Measurements from ENCODE around the gene KIF12.

KIF12 gene

DNA sequence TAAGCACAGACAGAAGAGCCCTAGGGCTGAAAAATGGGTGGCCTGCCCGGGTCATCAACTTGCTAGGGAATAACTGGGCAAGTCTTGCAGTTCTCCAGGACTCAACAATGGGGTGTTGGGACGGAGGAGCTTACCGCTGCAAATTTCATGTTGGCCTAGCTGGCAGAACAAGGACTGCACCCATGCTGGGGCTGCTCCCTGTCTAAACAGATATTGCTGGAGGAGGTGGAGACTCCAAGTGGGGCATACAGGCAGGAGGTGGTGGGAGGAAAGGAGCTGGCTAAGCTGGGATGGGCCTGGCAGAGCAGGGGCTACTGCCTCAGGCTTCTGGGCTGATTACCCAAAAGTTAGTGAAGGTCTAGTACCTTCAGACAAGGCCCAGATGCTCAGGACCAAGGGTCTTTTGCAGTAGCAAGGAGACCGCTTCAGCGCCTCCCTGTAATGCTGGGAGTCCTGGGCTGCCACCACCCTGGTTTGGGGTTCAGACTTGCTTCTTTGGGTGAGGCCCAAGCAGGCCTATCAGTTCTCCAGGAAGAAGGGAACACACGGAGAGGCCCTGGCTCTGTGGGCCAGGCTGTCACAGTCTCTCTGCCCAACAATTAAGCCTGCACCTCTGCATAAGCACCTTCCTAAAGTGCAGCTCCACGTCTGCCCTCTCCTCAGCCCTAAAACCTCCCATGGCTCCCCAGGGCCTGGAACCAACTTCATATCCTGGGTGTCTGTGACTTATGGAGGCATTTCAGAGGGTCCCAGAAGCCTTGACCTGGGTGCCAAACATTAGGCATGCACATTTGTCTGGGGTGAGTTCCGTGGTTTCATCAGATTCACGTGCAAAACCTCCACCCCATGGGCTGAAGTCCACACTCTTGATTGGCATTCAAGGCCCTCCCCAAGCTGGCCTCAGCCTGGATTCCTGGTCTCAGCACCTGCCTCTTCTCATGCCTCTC, 24.2 kb upstream of the KIF12 start:
- no peak for DNase-seq

DNA sequence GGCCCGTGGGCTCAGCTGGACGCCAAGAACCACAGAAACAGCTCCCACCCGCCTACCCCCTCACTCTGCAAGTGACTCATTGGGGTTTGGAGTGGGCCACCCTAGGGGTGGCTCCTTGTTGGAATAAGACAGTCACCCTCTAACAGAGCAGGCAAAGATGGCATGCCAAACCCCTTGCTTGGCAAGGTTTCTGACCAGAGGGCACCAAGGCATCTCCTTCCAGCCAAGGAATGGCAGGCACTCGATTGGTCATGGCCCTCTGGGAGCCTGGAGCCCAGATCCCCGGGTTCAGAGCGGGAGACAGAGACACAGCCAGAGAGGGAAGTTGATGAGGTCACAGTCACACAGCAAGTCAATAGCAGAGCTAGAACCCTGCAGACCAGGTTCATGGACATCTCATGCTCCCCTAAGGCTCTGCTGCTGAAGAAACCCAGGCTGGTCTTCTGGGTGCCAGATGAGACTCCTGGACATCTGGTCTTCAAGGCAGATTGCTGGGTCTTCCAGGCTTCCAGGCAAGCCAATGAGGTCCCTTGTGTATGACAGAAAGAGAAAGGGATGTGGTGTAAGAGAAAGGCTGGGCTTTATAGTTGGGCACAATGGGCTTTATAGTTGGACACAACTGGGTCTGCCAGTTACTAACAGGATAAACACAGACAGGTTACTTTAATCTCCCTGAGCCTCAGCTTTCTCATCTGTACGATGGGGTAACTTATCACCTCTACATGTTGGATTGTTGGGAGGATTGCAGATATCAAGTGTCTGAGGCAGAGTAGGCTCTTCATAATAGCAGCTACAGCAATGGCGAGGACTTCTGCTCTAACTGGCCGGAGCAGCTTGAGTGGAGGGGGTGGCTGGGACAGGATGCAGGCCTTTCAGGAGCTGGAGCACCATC, 23.3 kb upstream of the KIF12 start:
- DNase-seq: no peak

DNA sequence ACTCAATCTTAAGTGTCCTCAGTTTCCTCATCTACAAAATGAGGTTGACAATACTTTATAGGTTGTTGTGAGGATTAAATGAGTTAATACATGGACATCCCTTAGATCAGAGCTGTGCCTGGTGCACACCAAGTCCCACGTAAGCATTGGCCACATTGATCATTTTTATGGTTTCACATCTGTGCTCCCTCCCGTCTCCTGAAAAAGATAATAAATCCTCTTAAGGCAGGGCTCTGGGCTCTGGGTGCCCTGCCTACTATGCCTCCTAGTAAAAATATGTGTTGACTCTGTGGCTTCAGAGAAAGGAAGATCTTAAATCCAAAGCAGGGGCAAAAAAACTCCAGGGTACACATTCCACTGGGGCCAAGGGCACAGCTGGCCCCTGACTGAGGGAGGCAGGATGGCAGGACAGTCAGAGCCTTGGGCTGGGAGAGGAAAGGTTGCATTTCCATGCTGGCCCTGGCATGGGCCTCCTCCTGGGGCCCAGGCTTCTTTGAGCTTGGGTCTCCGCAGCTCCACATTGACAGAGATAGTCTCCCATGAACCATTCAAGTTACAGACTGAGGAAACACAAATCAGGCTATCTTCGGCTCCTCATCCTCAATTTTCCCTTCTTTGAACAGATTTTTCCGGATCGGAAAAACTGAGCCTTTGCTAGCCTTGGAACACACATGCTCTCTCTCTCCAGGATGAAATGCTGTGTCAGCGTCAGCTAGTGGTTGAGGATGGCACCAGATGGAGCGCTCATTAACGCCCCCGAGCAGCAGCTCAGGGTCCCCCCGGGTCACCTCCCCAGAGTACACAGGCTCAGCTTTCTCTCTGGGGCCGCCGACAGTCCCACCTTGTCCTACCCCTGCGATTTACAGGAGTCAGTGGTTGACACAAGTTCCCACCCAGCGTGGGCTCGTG, 22.4 kb upstream of the KIF12 start:
- DNase-seq: no peak

DNA sequence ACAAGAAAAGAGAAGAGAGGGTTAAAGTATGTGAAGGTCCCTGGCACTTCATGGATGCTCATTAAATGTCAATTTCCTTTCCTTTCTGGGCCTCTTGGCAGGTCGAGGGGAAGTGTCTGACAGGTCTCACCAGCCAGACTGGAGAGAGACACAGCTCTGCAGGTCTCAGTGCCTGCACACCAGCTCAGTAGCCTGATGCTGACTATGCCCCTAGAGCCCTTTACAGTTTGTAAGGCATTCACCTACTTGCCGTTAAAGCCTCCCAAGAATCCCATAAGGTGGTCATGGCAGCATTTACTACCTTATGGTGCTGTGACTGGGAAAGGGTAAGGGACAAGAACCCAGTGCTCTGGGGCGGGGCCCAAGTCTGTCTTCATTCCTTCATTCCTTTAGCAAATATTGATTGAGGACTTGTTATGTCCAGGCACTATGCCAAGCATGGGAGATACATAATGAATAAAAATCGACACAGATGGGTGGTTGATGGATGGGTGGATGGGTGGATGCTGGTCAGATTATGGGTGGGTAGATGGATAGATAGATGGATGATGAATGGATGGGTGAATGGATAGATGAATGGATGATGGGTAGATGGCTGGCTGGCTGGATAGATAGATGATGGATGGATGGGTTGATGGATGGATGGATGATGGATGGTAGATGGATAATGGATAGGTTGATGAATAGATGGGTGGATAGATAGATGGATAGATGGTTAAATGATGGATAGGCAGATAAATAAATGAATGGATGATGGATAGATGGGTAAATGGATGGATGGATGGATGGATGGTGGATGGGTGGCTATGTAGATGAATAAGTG, 21.3 kb upstream of the KIF12 start:
- DNase-seq: no peak

DNA sequence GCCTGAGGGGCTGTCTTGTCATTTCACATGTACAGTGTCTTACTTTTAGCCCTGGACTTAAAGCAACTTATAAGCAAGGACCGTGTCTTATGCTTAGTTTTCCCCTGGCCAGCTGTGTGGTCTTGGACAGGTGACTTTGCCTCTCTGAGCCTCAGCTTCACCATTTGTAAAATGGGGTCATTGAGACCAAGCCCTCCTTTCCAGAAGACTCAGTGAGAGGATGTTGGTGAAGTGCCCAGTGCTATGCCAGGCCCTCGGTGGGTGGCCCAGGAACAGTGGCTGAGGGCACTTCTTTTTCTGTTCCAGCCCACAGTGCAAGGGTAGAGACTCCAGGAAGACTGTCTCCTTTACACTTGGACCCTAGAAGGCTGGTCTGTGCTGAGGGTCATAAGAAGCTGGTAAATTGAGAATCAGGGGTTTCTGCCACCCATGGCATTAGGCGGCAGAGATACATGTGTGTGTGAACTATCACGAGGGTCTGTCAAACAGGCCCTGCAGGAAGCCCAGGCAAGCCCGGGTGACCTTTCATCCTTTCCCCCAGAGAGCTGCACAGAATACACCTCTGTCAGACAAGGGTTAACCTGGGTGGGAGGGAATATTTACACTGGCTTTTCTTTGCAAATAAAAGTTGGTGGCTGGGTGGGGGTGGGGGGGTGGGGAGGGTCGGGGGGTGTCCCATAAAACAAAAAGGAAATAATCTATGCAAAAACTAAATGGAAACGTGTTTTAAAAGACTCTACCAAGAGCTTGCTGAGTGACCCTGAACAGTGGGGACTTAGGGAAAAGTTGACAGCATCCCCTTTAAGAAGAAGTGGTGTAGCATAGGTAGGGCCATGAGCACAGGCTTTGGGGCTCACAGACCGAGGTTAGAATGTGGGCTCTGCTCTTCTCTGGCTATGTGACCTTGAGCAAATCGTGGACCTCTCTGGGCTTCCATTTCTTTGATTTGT, 20.4 kb upstream of the KIF12 start:
- peak; percentile 6 for DNase-seq

DNA sequence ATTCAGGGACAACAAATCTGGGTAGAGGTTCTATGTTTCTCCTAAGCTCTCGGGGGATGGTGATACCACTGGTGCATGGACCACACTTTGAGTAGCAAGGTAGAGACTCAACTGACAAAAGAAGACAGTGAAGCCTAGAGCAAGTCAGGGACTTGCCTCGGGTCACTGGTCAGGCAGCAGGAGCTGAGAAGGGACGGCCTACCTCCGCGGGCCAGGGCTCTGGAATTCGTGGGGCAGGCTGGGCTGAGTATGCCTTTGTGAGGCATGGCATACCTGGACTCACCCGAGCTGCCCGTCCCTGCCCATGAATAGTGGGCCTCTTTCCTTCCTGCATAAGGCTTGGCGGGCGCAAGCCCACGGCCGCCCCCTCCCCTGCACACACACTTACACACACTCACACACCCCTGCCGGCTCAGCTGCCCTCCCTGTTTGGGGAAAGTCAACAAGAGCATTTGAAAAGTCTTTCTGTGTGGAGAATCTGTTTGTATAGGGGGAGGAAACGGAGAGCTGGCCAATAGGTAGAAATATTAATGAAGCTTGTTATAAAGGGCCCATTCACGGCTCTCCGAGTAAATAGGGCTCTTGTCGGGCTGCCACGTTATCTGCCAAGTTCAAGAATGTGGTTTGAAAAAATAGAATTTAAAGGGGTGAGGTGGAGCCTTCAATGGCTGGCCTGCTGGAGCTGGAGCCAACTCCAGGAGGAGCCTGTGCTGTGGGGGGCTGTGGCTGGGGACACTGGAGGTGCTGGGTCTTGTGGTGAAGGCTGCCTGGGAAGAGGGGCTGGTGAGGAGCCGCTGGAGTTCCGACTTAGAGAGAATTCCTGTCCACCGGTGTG, 19.1 kb upstream of the KIF12 start:
- peak; percentile 77 for DNase-seq

DNA sequence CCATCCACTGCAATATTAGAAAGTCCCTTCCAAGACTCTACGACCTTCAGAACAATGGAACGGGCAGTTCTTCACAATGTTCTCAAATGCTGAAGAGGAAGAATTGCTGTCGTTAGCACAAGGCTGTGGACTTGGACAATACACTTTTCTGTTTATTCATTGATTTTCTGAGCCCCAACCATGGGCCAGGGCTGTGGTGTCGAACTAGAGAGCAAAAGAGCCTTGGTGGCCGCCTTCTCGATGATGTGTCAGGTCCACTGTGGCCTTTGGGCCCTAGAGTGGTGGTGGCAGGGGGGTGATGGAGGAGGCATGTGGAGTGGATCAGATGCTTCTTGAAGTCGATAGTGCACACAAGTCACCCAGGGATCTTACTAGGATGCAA, 18.5 kb upstream of the KIF12 start:
- no peak for DNase-seq

DNA sequence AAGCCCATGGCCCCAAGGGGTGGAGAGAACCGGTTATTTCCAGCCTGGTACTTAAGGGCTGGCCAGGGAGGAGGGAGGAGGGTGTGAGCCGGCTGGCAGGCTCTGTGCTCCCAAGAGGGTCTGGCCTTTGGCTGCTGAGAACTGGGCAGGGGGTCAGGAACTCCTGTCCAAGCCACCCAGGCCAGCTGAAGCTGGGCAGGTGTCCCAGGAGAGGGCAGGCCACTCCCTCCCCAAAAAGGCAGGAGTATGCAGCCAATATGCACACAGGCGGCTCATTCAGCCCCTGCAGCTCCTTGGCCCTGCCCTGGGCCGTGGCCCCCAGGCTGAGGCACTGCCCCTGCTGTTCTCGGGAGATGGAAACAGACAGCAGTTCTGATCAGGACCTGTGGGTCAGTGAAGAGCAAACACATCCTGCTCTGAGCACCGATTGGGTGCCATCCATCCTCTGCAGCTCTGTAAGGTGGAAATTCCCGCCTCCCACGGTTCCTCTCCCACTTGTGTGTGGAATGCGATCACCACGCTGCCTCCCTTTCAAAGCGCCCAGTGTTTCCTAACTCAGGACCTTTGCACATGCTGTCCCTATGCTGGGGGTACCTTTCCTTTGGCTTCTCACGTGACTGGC, 17.1 kb upstream of the KIF12 start:
- DNase-seq: no peak

DNA sequence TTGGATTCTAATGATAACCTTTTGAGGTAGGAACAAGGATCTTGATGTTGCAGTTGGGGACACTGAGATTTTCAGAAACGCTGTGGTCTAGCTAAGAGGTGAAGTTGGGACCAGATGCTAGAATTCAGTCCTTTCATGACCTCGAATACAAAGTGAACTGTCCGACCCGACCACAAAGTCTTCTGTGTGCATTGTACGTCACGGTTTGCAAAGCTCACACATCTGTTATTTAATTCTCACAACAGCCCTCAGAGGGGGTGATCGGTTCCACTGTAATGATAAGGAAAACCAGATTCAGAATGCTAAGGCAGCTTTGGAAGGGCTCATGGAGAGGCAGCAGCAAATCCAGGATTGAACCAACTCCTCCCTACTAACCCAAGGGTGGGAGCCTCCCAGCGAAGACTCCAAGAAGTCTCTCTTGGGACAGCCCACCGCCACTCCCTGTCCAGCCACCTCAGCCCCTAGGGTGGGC, 16.6 kb upstream of the KIF12 start:
- no peak for DNase-seq

DNA sequence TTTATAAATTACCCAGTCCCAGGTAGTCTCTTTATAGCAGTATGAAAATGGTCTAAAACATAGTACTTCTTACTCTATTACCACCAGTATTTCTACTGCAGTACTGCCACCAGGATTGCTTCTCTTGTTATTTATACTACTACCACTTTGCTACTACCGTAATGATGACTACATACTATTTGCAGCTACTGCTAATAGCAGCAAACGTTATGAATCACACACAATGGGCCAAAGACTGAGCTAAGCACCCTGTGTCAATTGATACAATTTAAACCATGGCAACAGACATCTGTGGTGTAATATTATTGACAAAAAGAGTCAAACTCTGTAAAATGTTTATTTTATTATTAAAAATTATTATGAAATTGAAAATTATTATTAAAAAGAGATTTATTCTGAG, 15.3 kb upstream of the KIF12 start:
- DNase-seq: no peak

DNA sequence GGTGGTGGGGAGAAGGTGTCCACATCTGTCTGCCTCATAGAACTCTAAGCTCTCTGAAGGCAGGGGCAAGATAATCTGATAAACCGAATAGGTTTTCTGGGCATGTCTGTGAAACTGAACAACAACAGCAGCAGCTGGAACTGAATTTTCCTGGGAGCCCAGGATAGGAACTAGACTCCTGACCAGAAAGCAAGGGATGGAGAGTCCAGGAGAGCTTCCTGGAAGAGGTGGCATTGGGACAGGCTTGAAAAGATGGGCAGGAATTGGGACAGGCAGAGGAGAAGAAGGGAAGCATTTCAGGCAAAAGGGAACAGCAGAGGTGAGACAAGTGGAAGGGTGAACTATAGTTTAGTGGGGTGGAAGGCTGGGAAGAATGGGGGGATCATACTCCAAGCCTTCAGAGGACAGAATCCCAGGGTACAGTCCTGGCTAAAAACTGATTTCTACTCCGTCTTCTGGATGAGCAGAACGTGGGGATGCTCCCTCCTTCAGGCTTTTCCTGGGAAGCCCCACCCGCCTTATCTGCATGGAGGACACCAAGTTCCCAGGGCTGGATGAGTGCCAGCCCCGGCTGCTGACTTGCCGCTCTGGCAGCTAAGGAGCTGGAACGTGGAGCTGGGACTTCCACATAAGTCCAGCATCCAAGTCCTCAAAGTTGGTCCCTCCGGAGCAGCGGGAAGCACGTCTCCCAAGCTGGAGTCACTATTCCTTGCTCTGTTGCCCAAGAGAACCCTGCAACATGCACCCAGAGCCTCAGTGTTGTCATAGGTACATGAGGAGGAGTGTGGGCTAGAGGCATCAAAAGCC, 13.9 kb upstream of the KIF12 start:
- DNase-seq: no peak

DNA sequence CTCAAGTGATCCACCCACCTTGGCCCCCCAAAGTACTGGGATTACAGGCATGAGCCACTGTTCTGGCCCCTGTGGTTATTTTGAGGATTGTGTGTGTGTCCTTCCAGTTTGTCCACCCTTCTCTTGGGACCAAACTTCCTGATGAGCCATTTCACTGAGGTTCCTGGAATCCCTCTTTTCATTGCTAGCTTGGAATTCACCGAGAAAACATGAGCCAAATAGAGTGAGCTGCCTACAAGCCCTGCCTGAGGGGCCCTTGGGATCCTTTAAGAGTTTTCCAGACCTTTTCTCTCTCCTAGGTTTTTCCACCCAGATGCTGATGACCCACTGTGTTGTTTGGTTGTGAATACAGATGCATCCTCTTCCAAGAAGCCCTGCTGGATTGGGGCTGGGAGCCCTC, 13.2 kb upstream of the KIF12 start:
- DNase-seq: no peak

DNA sequence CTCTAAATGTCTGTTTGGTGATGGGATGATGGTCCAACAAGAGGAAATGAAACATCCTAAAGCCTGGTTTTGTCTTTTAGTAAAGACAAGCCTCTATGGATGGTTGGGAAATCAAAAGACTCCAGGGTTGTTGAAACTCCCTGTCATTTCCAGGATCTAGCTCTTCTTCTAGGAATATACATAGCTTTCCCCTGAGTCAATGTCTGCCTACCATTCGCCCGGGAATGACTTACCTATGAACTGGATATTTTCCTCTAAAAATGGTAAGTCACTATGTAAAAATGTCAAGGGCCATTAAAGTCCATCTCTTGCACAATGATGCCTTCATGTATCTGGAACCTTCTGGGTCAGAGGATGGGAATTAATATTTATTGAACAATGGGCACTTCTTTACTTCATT, 11.1 kb upstream of the KIF12 start:
- no peak for DNase-seq

DNA sequence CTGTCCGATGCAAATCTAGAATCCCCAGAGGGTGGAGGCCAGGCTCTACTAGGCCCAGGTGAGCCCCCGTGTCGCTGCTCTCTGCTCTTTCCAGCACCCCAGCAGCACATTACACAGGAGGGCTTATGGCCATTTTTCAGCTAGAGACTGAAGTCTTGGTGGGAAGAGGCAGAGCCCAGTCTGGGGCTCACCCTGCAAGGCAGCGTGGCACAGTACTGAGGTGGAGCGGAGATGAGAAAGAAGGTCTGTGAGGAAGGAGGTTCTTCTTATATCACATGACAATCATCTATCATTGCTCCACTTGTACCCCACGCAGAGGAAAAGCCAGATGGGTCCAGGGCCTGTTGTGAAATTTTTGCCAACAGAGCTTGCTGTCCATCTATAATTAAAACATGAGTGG, 10.0 kb upstream of the KIF12 start:
- no peak for DNase-seq

DNA sequence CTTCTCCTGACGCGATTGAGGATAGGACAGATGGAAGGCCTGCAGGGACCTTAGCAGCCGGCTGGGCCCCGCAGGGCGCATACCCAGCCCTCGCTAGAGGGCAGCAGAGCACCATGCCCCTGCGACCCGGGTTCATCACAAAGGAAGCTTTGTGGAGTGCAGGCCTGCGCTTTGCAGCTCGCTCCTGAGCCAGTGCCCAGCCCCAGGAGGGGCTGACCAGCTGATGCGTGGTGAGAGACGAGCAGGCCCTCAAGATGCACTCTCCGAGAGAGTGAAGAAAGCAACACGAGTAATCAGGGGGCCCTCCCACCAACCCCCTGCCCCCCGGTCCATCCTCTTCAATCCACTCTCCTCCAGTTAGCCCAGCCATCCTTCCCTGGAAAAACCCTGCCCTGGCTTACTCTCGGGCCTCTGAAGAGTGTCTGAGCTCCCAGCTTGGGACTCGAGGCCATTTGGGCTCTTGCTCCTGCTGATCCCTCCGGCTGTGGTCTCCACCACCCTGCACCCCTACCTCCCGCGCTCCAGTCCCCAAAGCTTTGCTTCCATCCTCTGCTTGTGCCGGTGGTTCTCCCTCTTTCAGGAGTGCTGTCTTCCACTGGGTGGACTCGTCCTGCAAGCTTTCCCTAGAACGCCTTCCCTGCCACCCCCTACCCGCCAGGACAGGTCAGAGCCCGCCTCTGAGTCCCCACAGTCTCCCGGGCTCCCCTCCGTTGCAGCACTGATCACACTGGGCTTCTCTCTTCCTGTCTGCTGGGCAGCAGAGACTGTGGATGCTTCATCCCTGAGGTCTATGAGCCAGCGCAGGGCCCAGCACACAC, 9.1 kb upstream of the KIF12 start:
- DNase-seq: peak; percentile 62

DNA sequence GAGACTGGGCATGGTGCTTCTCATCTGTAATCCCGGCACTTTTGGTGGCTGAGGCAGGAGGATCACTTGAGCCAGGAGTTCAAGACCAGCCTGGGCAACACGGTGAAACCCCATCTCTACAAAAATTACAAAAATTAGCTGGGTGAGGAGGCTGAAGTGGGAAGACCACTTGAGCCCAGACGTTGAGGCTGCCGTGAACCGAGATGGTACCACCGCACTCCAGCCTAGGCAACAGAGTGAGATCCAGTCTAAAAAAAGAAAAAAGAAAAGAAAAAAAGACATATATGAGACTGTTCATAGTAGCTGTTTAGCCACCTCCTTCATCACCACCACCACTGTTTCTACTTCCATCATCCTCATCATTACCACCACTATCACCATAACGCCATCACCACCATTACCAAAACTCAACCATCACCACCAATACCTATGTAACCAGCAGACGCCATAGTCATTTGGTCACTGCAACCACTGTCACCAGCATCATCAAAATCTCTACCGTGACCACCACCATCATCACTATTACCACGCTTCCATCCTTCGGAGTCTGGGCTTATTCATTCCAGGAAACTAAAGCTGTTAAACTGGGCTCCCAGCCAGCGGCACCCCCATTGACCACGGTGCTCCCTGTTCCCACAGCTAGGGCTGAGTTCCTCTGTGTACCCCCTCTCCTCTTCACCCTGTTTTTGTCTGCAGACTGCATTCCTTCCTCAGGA, 8.4 kb upstream of the KIF12 start:
- no peak for DNase-seq

DNA sequence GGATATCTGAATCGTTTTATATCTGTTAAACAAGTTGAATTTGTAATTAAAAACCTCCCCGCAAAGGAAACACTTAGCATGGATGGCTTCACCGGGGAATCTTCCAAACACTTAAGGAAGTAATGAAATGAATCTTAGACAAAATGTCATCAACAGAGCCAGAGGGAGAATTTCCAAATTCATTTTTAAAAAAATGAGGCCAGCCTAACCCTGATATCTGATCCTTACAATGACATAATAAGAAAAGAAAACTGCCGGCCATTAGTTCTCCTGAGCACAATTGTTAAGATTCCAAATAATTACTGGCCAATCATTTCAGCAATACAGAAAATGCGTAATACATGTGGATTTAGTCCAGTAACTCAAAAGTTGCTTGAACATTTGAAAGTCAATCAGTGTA, 6.1 kb upstream of the KIF12 start:
- DNase-seq: no peak

Data from NCI-H526 treated with DMSO at 0.1 percent for 48 hours (cell line).